Tibial artery (tissue), 4 donors: ENCODE measurements around the gene THOC7.
A peak's percentile ranks its signal among the peaks of the same experiment; 100 is the strongest.

ENCODE experiments used
- DNase-seq, 2 donors: peaks; one replicate each; pipeline ENCODE4 v3.0.0-alpha.2; 2019
- H3K27ac ChIP-seq, 2 donors: fragments of 200-600 bp; sonication (generic) in 1 of 2; 1 replicate in 1 of 2; 2 replicates in 1 of 2; pipeline ENCODE4 v1.5.1; 2018 to 2019; ENCODE audit warnings: mild to moderate bottlenecking in 1 of 2
- H3K27me3 ChIP-seq, 2 donors: fragments of 200-600 bp; sonication (generic) in 1 of 2; one replicate each; pipeline versions ENCODE4 v1.5.1 to v1.6.0; 2016 to 2019
- H3K36me3 ChIP-seq, 3 donors: fragments of 200-600 bp; sonication (generic) in 2 of 3; one replicate each; pipeline ENCODE4 v1.5.1; 2016 to 2019; ENCODE audit warnings: mild to moderate bottlenecking in 2 of 3
- H3K4me1 ChIP-seq, 4 donors: fragments of 200-600 bp; sonication (generic) in 2 of 4; 1 replicate in 3 of 4; 2 replicates in 1 of 4; pipeline ENCODE4 v1.5.1; 2016 to 2019
- H3K4me3 ChIP-seq, 2 donors: fragments of 200-600 bp; sonication (generic) in 1 of 2; 1 replicate in 1 of 2; 2 replicates in 1 of 2; pipeline ENCODE4 v1.5.1; 2018 to 2019; ENCODE audit warnings: mild to moderate bottlenecking in 2 of 2
- H3K9me3 ChIP-seq, 3 donors: fragments of 200-600 bp; sonication (generic) in 1 of 3; one replicate each; pipeline ENCODE4 v1.5.1; 2016 to 2019
- intact Hi-C: fragments of 100-400 bp; cut with DNase I; formaldehyde crosslinking; loops from one replicate; pipeline ENCODE4 v1.15.0; 2023; ENCODE audit warnings: low total_unique reads
- TF ChIP-seq, protein P1 (sequence below), 2 experiments: fragments of 200-600 bp in 1 of 2; fragments of 450-650 bp in 1 of 2; IDR thresholded peaks; one replicate each; pipeline ENCODE4 v1.5.1; 2017 to 2019; ENCODE audit warnings: antibody characterized with exemption in 2 of 2, mild to moderate bottlenecking in 1 of 2, moderate library complexity in 1 of 2

THOC7 gene

DNA sequence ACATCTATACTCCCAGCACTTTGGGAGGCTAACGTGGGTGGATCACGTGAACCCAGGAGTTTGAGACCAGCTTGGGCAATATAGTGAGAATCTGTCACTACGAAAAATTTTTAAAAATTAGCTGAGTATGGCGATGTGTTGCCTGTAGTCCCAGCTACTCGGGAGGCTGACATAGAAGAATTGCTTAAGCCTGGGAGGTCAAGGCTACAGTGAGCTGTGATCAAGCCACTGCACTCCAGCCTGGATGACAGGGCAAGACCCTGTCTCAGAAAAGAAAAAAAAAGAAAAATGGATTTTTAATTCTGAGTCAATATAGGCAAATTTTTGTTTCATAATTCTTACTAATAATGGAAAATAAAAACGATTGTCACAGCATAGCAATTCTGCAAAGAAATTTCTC is 31.2 kb downstream of the THOC7 start:
- intact Hi-C loops: no loop called here
- peaks cover 55 to 67% (median 61%) of the 10 kb centered on the region in 3 donors for H3K36me3 ChIP-seq
- TF ChIP-seq, protein P1, sequence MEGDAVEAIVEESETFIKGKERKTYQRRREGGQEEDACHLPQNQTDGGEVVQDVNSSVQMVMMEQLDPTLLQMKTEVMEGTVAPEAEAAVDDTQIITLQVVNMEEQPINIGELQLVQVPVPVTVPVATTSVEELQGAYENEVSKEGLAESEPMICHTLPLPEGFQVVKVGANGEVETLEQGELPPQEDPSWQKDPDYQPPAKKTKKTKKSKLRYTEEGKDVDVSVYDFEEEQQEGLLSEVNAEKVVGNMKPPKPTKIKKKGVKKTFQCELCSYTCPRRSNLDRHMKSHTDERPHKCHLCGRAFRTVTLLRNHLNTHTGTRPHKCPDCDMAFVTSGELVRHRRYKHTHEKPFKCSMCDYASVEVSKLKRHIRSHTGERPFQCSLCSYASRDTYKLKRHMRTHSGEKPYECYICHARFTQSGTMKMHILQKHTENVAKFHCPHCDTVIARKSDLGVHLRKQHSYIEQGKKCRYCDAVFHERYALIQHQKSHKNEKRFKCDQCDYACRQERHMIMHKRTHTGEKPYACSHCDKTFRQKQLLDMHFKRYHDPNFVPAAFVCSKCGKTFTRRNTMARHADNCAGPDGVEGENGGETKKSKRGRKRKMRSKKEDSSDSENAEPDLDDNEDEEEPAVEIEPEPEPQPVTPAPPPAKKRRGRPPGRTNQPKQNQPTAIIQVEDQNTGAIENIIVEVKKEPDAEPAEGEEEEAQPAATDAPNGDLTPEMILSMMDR (IDR thresholded peaks at IDR 0.05): no peak
- no peaks in the 10 kb centered on the region for H3K9me3 ChIP-seq
- no peak overlapping the region for H3K4me3 ChIP-seq
- H3K27ac ChIP-seq: no peak overlapping the region
- H3K4me1 ChIP-seq: no peaks in the 10 kb centered on the region
- no peaks in the 10 kb centered on the region for H3K27me3 ChIP-seq
- no peak for DNase-seq

DNA sequence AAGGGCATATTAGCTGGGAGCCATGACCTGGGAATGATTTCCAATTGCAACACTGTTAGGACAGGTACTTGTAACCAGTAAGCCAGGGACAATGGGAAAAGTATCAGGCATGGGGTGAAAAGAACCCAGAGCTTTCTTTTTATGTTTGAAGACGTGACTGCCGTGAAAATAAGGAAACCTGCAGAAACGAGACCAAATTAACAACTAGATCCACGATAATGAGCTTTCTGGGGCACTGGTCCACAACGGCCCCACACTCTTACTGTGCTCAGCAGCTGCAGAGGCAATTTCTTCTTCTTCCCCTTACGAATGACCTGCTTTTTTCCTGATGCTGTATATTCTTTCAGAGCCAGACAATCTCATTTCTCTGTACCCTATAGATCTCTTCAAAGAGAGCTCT is 33.1 kb downstream of the THOC7 start:
- TF ChIP-seq, protein P1 (IDR thresholded peaks at IDR 0.05): no peak
- no peak for DNase-seq
- Histone ChIP-seq H3K36me3 (peaks cover 55 to 65% (median 62%) of the 10 kb centered on the region in 3 donors), H3K9me3 (no peaks in the 10 kb centered on the region), H3K27me3 (no peaks in the 10 kb centered on the region), H3K27ac (no peak overlapping the region), H3K4me1 (no peaks in the 10 kb centered on the region), H3K4me3 (no peak overlapping the region)
- intact Hi-C loops: no loop called here

DNA sequence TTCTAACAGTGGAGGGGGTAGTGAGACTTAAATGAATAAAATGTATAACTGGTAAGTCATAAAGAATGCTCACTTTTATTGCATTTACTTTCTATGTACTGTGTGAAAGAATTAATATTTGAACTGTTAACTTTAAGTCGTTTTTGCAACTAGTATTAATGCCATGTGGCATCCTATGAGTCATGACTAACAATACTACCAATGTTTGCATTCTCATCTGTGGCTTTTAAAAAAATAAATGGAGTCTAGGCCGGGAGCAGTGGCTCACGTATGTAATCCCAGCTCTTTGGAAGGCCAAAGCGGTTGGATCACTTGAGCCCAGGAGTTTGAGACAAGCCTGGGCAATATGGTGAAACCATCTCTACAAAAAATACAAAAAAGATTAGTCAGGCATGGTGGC is 39.3 kb downstream of the THOC7 start:
- TF ChIP-seq, protein P1 (IDR thresholded peaks at IDR 0.05): no peak
- H3K4me3 ChIP-seq: no peak overlapping the region
- no peaks in the 10 kb centered on the region for H3K9me3 ChIP-seq
- no peaks in the 10 kb centered on the region for H3K27me3 ChIP-seq
- no peaks in the 10 kb centered on the region for H3K4me1 ChIP-seq
- intact Hi-C loops: no loop called here
- peaks cover 0 to 11% (median 7%) of the 10 kb centered on the region in 3 donors for H3K36me3 ChIP-seq
- DNase-seq: no peak
- H3K27ac ChIP-seq: no peak overlapping the region

- intact Hi-C loops: loop anchor here (5.0 to 10.0 kb wide), 2 partner anchors 467 to 1194 kb away; no protein-coding TSS in a partner anchor
- H3K27me3 ChIP-seq: no peaks in the 10 kb centered on the region
- H3K9me3 ChIP-seq: no peaks in the 10 kb centered on the region
- no peak for DNase-seq
- H3K36me3 ChIP-seq: no peaks in the 10 kb centered on the region
- no peak within 1 kb of the TSS for H3K4me3 ChIP-seq
- H3K27ac ChIP-seq: no peak within 1 kb of the TSS
- no peaks in the 10 kb centered on the region for H3K4me1 ChIP-seq
- TF ChIP-seq, protein P1 (IDR thresholded peaks at IDR 0.05): no peak
Observed at GRCh38 chr3:63819151-63819398, 44.5 kb downstream of the THOC7 start, which contains the start of gene C3orf49. C3orf49 (plus strand) TSS chr3:63819299; CDS start chr3:63819472, 173 bp downstream.

DNA sequence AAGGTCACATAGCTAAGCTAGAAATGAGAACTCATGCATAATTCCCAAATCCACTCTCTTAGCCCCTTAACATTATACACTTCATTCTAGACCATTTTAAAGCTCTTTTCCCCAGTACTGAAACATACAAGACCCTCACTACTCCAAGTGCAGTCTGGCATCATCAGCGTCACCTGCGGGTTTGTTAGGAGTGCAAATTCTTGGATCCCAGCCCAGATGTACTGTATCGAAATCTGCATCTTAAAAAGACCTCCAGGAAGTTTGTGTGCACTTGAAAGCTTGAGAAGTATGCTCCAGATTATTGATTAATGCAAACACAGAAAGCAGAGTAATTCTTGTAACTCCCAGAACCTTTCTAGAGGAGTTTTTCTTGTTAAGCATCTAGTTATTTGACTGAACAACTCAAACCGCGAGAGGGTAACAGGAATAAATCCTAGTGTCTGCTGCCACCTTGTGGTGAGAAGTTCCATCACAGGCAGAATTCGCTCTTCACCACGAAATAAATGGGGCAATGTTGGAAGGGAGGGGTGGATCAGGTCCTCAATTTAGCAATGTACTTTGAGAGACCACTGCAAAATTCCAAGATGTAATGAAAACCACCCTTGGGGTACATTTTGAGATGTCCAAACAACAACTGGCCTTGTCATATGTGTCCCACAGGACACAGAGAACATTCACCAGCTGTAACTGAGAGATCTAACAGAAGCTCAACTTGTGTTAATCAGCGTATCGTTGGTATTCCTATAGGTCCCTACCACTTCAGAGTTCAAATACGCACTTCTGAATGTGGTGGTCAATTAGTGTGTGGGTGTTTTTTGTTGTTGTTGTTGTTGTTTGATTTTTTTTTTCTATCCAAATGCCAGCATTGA is 45.1 kb downstream of the THOC7 start:
- no peaks in the 10 kb centered on the region for H3K27me3 ChIP-seq
- no peaks in the 10 kb centered on the region for H3K36me3 ChIP-seq
- no peaks in the 10 kb centered on the region for H3K9me3 ChIP-seq
- no peak overlapping the region for H3K4me3 ChIP-seq
- DNase-seq: peak; percentile 62 to 66
- H3K4me1 ChIP-seq: no peaks in the 10 kb centered on the region
- H3K27ac ChIP-seq: no peak overlapping the region
- TF ChIP-seq, protein P1 (IDR thresholded peaks at IDR 0.05): peak; percentile 71 to 79
- intact Hi-C loops: loop anchor here (5.0 to 10.0 kb wide), 2 partner anchors 466 to 1194 kb away; no protein-coding TSS in a partner anchor
